Measurements from ENCODE around the gene ATXN10.

GRCh38 chr22:45885171-45885840 is 213.7 kb downstream of the ATXN10 start:
- no peak for TF ChIP-seq NANOG (IDR thresholded peaks at IDR 0.05; ENCODE audit: borderline replicate concordance)
- TF ChIP-seq CTCF (conservative IDR thresholded peaks at IDR 0.05; ENCODE audit: low read depth in 2 of 2): no peak
- TF ChIP-seq EZH2 (IDR thresholded peaks at IDR 0.05; ENCODE audit: low read depth, unreplicated experiment): no peak
- no peak for TF ChIP-seq EZH2phosphoT487 (IDR thresholded peaks at IDR 0.05; ENCODE audit: unreplicated experiment)
- TF ChIP-seq CREB1 (CRISPR knock-in tag; IDR thresholded peaks at IDR 0.05; ENCODE audit: low read depth): no peak
- TF ChIP-seq, protein P1, sequence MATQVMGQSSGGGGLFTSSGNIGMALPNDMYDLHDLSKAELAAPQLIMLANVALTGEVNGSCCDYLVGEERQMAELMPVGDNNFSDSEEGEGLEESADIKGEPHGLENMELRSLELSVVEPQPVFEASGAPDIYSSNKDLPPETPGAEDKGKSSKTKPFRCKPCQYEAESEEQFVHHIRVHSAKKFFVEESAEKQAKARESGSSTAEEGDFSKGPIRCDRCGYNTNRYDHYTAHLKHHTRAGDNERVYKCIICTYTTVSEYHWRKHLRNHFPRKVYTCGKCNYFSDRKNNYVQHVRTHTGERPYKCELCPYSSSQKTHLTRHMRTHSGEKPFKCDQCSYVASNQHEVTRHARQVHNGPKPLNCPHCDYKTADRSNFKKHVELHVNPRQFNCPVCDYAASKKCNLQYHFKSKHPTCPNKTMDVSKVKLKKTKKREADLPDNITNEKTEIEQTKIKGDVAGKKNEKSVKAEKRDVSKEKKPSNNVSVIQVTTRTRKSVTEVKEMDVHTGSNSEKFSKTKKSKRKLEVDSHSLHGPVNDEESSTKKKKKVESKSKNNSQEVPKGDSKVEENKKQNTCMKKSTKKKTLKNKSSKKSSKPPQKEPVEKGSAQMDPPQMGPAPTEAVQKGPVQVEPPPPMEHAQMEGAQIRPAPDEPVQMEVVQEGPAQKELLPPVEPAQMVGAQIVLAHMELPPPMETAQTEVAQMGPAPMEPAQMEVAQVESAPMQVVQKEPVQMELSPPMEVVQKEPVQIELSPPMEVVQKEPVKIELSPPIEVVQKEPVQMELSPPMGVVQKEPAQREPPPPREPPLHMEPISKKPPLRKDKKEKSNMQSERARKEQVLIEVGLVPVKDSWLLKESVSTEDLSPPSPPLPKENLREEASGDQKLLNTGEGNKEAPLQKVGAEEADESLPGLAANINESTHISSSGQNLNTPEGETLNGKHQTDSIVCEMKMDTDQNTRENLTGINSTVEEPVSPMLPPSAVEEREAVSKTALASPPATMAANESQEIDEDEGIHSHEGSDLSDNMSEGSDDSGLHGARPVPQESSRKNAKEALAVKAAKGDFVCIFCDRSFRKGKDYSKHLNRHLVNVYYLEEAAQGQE (IDR thresholded peaks at IDR 0.05; ENCODE audit: unreplicated experiment): no peak
- no peak for TF ChIP-seq POLR2AphosphoS5 (IDR thresholded peaks at IDR 0.05; ENCODE audit: low read depth)
- TF ChIP-seq STAT1 (IDR thresholded peaks at IDR 0.05; ENCODE audit: unreplicated experiment): no peak

Measured in GM23338 (cell line).